HG02981 (cell line): ENCODE measurements around the gene RANBP3L.

Source experiments
- ATAC-seq: cut with Tn5 transposase; IDR thresholded peaks from one replicate; pipeline ENCODE4 v1.9.1; 2021; ENCODE audit warnings: mild to moderate bottlenecking, moderate library complexity; ENCODE audit not compliant: unreplicated experiment

The RANBP3L gene

DNA sequence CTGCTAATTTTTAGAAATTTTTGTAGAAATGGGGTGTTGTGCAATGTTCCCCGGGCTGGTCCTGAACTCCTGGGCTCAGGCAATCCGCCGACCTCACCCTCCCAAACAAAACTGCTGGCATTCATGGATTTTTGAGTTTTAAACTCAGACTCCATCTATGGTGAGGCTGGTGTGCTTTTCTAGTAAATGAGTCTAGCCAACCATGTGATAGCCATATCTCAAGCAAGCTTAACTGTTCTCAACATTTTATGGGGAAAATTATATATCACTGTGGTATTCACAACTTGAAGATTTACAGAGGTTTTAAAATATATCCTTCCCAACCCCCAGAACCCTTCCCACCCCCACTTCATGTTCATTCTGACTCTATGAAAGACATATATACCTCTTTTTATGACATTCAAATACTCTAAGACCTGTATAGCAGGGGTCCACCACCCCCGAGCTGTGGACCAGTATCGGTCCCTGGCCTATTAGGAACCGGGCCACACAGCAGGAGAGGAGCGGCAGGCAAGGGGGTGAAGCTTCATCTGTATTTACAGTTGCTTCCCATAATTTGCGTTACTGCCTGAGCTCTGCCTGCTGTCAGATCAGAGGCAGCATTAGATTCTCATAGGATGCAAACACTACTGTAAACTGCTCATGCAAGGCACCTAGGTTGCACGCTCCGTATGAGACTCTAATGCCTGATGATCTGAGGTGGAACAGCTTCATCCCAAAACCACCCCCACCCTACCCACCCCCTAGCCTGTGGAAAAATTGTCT lies 55.5 kb downstream of the RANBP3L start:
- ATAC-seq = no peak

- ATAC-seq = no peak
Measured at GRCh38 chr5:36244076-36244475, 57.6 kb downstream of the RANBP3L start.

- ATAC-seq = no peak
Measured at GRCh38 chr5:36243653-36244052, 58.0 kb downstream of the RANBP3L start.

DNA sequence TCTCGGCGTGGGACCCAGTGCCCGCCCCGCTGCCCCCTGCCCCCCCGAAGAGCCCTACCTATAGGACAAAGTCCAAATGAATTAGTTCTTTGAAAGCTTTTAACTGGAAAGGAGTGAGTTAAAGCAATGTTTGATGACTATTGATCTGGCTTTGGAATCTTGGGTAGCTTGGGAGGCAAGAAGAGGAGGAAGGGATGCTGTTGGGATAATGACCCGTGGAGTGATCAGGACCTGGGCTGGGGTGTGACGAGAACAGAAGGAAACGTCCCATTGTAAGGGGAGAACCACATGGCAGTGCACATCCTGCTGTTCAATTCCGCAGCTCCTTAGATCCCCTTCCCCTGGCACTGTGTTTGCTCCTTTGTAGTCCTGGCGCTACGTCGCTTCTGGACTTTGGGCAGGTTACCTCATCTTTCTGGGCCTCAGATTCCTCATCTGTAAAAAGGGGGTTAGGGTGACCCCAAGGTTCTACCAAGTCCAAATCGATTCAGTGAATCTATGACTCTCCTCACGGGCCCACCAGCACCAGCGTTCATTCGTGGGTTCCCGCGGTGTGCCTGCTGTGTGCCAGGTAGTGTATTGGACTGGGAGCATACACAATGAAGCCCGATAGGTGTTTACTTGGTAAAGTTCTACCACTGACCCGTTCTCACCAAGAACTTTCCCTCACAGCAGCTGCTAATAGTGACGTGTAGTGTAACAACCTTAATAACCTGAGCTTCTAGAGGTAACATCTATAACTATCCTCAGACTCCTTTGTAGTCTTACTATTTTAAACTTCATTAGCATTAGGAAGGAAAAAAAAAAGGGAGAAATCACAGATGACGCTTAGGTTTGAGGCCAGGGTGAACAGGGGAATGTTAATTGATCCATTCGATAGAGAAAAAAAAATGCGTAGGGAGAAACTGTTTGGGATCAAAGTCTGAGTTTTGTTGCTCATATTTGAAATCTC lies 58.9 kb downstream of the RANBP3L start:
- ATAC-seq = no peak

GRCh38 chr5:36241631-36242533 lies 59.8 kb downstream of the RANBP3L start, which contains the start of gene NADK2:
Gene NADK2, minus strand, starts transcription at chr5:36241925. Its CDS starts 127 bp downstream, at chr5:36241798.
- ATAC-seq = peak; percentile 94

DNA sequence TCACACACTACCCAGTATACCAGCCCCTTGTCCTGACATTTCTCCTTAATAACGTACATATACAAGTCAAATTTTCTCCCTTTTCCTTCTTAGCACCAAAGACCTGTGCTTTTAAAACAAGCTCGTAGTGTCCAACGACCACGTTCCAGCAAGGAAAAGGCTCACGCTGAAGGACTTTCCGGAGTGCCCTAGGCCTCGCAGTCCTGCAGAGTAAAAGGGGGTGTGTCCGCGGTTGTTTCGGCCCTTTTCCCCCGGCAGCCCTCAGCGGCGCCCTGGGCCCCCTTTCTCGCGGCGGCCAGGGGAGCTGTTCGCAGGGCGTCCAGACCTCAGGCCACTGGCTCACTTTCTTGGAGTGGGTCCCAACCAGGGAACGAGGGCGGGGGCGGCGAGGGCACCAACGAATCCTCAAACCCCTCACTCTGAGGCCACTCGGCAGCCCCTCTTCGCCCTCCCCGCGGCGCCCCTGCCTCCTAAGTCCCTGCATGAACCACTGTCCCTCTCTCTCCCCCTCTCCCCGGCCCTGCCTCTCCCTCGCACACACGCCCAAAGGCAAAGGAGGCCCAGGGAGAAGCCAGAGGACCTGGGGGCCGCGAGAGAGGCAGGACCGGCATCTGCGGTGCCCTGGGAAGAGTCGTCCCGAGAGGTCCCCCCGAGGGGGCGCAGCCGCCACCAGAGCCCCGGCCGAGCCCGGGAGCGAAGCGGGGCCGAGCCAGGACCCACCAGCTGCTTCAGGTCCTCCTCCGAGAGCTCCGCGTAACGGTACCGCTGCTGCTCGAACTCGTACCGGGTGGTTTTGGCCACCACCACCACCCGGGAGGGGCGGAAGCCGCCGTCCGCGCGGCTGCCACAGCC lies 60.7 kb downstream of the RANBP3L start:
- peak; percentile 17 for ATAC-seq

- no peak for ATAC-seq
Measured at GRCh38 chr5:36239370-36240293, 62.1 kb downstream of the RANBP3L start.

DNA sequence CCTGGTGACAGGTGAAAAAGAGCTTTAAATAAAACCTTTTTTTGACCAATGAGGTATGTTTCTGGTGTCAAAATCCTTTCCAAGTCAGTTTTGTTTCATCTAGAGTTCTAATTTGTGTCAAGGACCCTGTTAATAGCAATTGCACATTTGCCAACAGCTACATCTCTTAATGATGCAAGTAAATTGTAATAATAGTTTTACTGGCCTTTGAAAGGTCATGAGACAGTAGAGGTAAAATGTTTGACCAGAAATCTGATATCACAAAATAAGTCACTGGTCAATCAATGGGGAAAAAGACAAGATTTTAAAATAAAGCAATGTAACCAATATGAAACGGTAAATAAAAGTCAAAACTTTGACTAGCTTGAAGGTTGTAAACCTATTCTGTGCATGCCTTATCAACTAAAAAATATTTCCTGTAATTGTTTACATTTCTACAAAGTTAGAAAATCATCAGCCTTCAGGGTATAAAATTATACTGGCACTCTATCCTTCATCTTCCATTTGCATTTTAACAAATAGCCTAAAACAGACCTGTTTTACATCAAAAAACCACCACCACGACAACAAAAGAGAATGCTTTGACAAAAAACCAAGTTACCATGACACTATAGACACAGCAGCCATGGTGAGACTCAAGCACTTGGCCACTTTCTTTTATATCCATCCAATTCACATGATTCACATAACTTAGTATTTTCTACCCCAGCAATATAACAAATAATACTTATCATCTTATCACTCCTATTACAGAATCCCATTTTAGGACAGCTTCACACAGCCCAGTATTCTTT lies 63.0 kb downstream of the RANBP3L start:
- no peak for ATAC-seq

- ATAC-seq = no peak
Measured at GRCh38 chr5:36237751-36238150, 64.0 kb downstream of the RANBP3L start.

GRCh38 chr5:36236801-36237200 lies 64.9 kb downstream of the RANBP3L start:
- no peak for ATAC-seq

DNA sequence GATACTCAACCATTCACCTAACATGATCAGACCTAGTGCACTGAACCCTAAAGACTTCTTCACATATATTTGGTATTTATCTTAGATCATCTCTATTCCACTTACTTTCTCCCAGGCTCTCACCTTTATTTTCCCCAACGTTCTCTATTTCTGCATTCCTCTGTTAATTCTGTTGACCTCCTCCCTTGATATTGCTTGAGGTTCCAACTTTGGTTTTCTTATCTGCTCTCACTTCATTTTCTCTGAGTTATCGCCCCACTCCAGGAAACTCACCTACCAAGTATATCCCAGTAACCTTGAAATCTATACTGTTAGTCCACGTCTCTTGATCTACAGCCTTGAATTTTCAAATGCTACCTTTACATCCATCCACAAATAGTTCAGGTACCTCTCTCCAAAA lies 69.2 kb downstream of the RANBP3L start:
- no peak for ATAC-seq

DNA sequence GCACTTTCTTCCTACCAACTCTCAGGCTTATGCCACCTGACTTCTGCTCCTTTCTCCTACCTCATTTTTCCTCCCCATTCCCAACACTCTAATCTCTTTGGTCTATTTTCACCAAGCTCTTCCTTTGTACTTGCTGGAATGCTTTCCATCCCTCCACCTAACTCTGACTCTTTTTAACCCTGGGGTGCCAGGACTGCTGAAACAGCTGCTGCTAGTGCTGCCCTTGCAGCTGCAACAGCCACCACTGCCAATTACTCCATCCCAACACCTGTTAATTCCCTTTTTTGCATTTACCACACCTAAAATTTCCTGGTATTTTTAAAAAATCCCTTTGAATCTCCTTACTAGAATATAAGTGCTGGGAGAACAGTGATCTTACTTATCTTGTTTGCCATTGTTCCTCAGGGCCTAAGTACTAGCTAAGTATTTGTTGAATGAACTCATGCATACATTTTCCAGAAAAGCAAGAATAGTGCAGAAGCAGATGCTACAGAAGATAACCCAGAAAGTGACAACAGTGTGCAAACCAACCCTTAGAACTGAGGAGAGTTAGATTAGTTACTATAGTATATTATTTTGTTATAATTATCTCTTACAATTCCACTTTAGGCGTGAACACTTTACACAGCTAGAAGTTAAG lies 71.4 kb downstream of the RANBP3L start:
- ATAC-seq = no peak

GRCh38 chr5:36228505-36228904 lies 73.2 kb downstream of the RANBP3L start:
- ATAC-seq = no peak

DNA sequence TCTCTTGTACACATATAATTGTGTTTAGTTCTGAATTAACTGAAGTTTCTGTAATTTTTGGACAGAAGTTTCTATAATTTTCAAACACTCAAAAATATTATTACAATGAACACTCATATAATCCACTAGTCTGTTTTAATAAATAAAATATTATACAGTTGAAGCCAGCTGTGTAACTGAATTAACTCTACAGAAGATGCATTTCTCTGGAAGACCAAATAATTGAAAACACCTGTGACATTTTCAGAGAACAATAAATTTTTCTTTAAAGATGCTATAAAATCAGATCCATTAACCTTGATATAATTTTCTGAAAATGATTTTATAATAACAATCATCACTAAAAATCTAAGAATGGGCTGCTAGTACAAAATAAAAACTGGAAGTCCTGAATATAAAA lies 74.7 kb downstream of the RANBP3L start:
- ATAC-seq = no peak

DNA sequence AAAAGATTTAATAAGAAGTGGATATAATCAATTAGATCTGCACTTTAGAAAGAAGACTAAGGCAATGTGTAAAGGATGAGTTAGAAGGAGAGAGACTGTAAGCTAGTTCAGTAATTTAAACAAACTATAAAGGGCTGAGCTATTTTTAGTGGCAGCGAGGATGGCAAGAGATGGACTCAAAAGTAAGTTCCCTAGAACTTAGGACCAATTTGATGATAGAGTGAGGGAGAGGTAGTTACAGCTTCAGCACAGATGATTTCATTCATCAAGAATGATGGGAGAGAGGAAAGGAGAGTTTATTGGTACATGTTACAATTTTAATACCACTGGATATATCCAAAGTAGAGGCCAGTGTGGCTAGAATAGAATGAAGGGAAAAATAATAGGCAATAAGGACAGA lies 79.1 kb downstream of the RANBP3L start:
- no peak for ATAC-seq

- no peak for ATAC-seq
Measured at GRCh38 chr5:36217988-36218387, 83.7 kb downstream of the RANBP3L start.

DNA sequence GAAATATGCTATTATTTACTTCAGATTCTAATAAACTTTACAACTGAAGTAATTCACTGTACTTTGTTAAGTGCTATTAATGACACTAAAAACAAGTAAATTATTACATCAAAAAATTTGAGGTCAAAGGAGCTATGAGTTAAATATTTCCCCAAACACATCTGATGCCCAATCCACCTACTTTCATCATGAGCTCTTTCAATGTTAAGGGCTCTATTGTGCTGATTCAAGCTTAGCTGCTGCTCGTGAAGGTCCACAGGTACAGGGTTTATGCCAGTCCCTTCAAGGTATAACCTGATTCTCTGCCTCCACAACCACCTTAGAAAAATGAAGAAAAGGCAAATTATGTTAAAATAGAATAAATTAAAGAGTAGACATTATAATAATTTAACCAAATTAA lies 84.1 kb downstream of the RANBP3L start:
- no peak for ATAC-seq

- no peak for ATAC-seq
Measured at GRCh38 chr5:36215910-36216309, 85.8 kb downstream of the RANBP3L start.
